ENCODE data around the gene RNASE12. TPM values are rescaled to one million over a fixed set of nuclear protein-coding genes. Genes with fewer than 3 reads are reported as not detected.
"Not testable (repeated sequence)": the region's sequence is repeated elsewhere in the genome, so short reads cannot be mapped to it uniquely, and the experiment has no call there.

The RNASE12 gene
- total RNA-seq, 1 donor from 2014 or later: not detected

DNA sequence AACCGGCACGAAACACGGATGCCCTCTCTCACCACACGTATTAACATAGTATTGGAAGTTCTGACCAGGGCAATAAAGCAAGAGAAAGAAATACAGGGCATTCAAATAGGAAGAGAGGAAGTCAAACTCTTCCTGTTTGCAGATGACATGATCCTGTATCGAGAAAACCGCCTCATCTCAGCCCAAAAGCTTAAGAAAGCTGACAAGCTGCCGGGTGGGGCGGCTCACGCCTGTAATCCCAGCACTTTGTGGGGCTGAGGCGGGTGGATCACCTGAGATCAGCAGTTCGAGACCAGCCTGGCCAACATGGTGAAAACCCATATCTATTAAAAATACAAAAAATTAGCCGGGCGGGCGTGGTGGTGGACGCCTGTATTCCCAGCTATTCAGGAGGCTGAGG, 32.6 kb upstream of the RNASE12 start:
- peaks cover 72% of the 10 kb centered on the region for H3K27me3 Mint-ChIP-seq (ENCODE audit: low read depth)
- TF ChIP-seq, protein P1, sequence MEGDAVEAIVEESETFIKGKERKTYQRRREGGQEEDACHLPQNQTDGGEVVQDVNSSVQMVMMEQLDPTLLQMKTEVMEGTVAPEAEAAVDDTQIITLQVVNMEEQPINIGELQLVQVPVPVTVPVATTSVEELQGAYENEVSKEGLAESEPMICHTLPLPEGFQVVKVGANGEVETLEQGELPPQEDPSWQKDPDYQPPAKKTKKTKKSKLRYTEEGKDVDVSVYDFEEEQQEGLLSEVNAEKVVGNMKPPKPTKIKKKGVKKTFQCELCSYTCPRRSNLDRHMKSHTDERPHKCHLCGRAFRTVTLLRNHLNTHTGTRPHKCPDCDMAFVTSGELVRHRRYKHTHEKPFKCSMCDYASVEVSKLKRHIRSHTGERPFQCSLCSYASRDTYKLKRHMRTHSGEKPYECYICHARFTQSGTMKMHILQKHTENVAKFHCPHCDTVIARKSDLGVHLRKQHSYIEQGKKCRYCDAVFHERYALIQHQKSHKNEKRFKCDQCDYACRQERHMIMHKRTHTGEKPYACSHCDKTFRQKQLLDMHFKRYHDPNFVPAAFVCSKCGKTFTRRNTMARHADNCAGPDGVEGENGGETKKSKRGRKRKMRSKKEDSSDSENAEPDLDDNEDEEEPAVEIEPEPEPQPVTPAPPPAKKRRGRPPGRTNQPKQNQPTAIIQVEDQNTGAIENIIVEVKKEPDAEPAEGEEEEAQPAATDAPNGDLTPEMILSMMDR (conservative IDR thresholded peaks at IDR 0.05): no peak
- peaks cover 47% of the 10 kb centered on the region for H3K4me1 Mint-ChIP-seq
- peak overlapping the region; percentile 89 for H3K4me3 Mint-ChIP-seq
- no peak overlapping the region for H3K27ac Mint-ChIP-seq (ENCODE audit: unreplicated experiment)
- H3K9me3 Mint-ChIP-seq: no peaks in the 10 kb centered on the region
- peaks cover 8% of the 10 kb centered on the region for H3K36me3 Mint-ChIP-seq (ENCODE audit: low read depth)
- DNase-seq (ENCODE audit: low read depth, low spot score): no peak

DNA sequence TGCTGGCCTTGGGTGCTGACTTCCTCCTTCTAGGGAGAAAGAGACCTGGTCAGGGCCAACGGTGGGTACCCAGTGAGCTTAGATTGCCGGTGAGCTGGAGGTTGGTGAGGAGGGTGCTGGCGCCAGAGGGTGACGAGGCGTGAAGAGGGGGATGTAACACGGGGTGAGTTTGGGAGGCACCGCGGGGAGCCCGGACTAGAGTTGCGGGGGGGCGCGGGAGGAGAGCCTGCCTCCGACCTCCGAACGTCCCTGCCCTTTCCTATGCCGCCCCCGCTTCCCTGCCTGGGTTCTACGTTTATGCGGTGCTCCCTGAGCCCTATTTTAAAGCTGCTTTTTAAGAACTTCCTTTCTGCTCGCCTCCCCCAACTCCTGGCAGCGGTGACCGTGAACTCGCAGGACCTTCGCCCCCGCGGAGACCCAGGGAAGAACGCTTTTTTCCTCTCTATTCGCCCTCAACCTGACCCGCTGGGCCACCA, 31.7 kb upstream of the RNASE12 start:
- H3K4me3 Mint-ChIP-seq: no peak overlapping the region

DNA sequence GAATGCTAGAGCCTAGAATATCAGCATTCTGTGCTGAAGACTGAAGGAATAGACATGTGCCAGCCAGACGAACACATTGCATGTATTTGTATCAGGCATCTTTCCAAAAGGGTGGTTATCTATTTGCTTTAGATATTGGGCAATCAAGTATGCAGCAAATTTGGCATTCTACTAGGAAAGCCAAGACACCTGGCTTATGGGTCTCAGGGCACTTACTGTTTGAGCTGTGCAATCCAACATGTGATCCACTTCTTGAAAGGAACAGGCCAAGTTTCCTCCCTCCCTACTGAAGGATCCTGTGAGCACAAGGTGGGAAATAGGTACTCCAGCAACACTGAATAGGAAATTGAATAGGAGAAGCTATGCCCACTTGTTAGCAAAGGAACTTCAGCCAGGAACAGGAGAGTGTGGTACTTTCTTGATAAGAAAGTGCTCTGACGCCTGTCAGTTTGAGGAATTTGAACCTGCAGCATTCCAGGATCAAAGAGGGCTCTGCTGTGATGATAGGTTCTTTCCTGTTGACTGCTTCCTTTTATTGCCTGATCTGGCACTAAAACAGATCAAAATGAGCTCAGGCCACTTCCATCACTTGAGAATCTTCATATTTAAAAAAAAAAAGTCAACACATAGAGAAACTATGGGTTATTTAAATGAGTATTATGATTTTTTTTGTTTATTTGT, 29.8 kb upstream of the RNASE12 start:
- H3K4me1 Mint-ChIP-seq: peaks cover 28% of the 10 kb centered on the region
- H3K4me3 Mint-ChIP-seq: no peak overlapping the region
- no peak for DNase-seq (ENCODE audit: low read depth, low spot score)
- peaks cover 8% of the 10 kb centered on the region for H3K36me3 Mint-ChIP-seq (ENCODE audit: low read depth)
- no peaks in the 10 kb centered on the region for H3K9me3 Mint-ChIP-seq
- H3K27ac Mint-ChIP-seq (ENCODE audit: unreplicated experiment): no peak overlapping the region
- TF ChIP-seq, protein P1 (conservative IDR thresholded peaks at IDR 0.05): no peak
- peaks cover 52% of the 10 kb centered on the region for H3K27me3 Mint-ChIP-seq (ENCODE audit: low read depth)

More for the DNA sequence above, 31.7 kb upstream of the RNASE12 start:
- peaks cover 68% of the 10 kb centered on the region for H3K27me3 Mint-ChIP-seq (ENCODE audit: low read depth)
- H3K9me3 Mint-ChIP-seq: no peaks in the 10 kb centered on the region
- TF ChIP-seq, protein P1 (conservative IDR thresholded peaks at IDR 0.05): no peak
- H3K36me3 Mint-ChIP-seq (ENCODE audit: low read depth): peaks cover 8% of the 10 kb centered on the region
- H3K27ac Mint-ChIP-seq (ENCODE audit: unreplicated experiment): no peak overlapping the region
- H3K4me1 Mint-ChIP-seq: peaks cover 40% of the 10 kb centered on the region
- no peak for DNase-seq (ENCODE audit: low read depth, low spot score)

DNA sequence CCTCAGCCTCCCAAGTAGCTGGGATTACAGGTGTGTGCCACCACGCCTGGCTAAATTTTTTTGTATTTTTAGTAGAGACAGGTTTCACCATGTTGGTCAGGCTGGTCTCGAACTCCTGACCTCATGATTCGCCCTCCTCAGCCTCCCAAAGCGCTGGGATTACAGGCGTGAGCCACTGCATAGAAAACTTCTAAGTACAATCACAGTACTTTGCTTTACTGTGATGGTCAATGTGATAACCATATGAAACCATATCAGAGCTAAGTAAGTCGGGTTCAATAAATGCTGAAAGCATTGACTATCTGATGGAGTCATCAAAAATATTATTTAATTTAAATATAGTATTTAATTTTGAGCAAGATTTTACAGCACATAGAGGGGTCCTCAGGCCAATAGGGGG, 28.5 kb upstream of the RNASE12 start:
- not testable (repeated sequence) for H3K9me3 Mint-ChIP-seq; H3K4me3 Mint-ChIP-seq; DNase-seq (ENCODE audit: low read depth, low spot score); H3K36me3 Mint-ChIP-seq (ENCODE audit: low read depth); H3K27ac Mint-ChIP-seq (ENCODE audit: unreplicated experiment)
- H3K4me1 Mint-ChIP-seq: peaks cover 17% of the 10 kb centered on the region
- H3K27me3 Mint-ChIP-seq (ENCODE audit: low read depth): peaks cover 40% of the 10 kb centered on the region

DNA sequence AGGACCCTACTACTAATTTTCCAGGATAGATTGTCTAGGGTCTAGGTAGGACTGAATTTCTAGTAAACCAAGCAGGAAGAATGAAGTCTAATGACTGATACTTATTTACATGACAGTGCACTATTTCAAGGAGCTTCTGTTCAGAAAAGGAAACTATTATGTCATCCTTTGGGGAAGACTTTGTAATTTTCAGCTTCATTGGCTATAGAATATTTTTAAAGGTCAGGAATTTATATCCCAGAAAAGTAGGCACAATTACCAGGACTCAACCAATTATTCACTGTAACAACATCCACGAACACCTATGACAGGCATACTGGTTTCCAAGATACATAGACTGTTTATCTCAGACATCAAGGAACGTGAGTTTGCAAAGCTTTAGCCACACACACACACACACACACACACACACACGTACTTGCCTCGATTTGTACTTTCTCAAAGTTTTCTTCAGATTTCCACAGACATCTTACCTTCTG, 27.1 kb upstream of the RNASE12 start:
- H3K9me3 Mint-ChIP-seq: no peaks in the 10 kb centered on the region
- H3K4me3 Mint-ChIP-seq: no peak overlapping the region
- TF ChIP-seq, protein P1 (conservative IDR thresholded peaks at IDR 0.05): no peak
- DNase-seq (ENCODE audit: low read depth, low spot score): no peak
- H3K27ac Mint-ChIP-seq (ENCODE audit: unreplicated experiment): no peak overlapping the region
- peaks cover 12% of the 10 kb centered on the region for H3K4me1 Mint-ChIP-seq
- peaks cover 30% of the 10 kb centered on the region for H3K27me3 Mint-ChIP-seq (ENCODE audit: low read depth)
- peaks cover 2% of the 10 kb centered on the region for H3K36me3 Mint-ChIP-seq (ENCODE audit: low read depth)

Data from neural crest cell (in vitro differentiated cells).